Adipocyte (in vitro differentiated cells): ENCODE results near the gene OR5K3.

Experiments
- DNase-seq: peaks from one replicate; pipeline ENCODE4 v3.0.0-alpha.2; 2015; ENCODE audit warnings: low read depth
- H3K27me3 ChIP-seq: replicated peaks from 2 replicates; pipeline ENCODE4 v1.7.0; 2013; ENCODE audit warnings: mild to moderate bottlenecking, low read length, moderate library complexity; ENCODE audit not compliant: control insufficient read depth, insufficient read depth
- H3K36me3 ChIP-seq: 2 replicates; pipeline ENCODE4 v1.7.0; 2013; ENCODE audit warnings: low read length, mild to moderate bottlenecking, moderate library complexity; ENCODE audit not compliant: control insufficient read depth, insufficient read depth, severe bottlenecking
- H3K4me1 ChIP-seq: 2 replicates; pipeline ENCODE4 v1.7.0; 2013; ENCODE audit warnings: mild to moderate bottlenecking, low read length, moderate library complexity; ENCODE audit not compliant: control insufficient read depth, insufficient read depth
- H3K4me3 ChIP-seq: 2 replicates; pipeline ENCODE4 v1.7.0; 2013; ENCODE audit warnings: mild to moderate bottlenecking, low read length, moderate library complexity
- H3K9ac ChIP-seq: 2 replicates; pipeline ENCODE4 v1.7.0; 2013; ENCODE audit warnings: mild to moderate bottlenecking, low read length, moderate library complexity
- H3K9me3 ChIP-seq: 2 replicates; pipeline ENCODE4 v1.7.0; 2013; ENCODE audit warnings: mild to moderate bottlenecking, low read length, moderate library complexity; ENCODE audit not compliant: control insufficient read depth

Gene OR5K3

DNA sequence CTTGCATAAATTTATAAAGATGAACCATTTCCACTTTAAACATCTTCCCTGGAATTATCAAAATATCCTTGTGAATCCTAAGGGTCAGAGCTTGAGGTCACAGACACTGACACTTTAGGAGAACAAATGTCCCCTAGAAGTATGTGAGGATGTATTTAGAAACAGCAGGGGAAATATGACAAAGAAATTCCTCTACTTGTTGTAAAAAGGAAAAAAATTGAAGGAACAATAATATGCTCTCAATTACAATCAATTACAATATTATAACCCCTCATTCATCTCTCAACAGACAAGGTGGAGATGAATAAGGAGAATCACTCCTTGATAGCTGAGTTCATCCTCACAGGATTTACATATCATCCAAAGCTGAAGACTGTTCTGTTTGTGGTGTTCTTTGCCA, at the start of gene OR5K3:
Gene OR5K3 (plus strand): TSS at position 301 of the 400 bp plus-strand sequence. CDS start 0 bp downstream, at position 301.
- Histone ChIP-seq H3K36me3 (no peaks in the 10 kb centered on the region), H3K9me3 (no peaks in the 10 kb centered on the region), H3K4me3 (no peak within 1 kb of the TSS), H3K4me1 (no peaks in the 10 kb centered on the region), H3K27me3 (no peaks in the 10 kb centered on the region), H3K9ac (no peak within 1 kb of the TSS)
- no peak for DNase-seq

DNA sequence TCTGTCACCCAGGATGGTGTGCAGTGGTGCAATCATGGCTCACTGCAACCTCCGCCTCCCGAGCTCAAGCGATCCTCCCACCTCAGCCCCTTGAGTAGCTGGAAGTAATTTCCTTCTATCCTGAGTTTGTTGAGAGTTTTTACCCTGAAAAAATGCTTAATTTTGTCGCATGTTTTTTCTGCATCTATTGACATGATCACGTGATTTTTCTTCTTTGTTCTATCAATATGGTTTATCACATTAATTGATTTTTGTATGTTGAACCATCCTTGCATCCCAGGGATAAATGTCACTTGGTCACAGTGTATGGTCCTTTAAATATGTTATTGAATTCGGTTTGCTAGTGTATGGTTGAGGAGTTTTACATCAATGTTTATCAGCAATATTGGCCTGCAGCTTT, 48.7 kb upstream of the OR5K3 start:
- DNase-seq: no peak
- Histone ChIP-seq H3K36me3 (no peaks in the 10 kb centered on the region), H3K9ac (no peak overlapping the region), H3K9me3 (no peaks in the 10 kb centered on the region), H3K4me1 (no peaks in the 10 kb centered on the region), H3K27me3 (peaks cover 3% of the 10 kb centered on the region), H3K4me3 (no peak overlapping the region)

GRCh38 chr3:98343647-98344507, 46.6 kb upstream of the OR5K3 start:
- no peak overlapping the region for H3K4me3 ChIP-seq
- H3K9me3 ChIP-seq: no peaks in the 10 kb centered on the region
- no peaks in the 10 kb centered on the region for H3K4me1 ChIP-seq
- peaks cover 3% of the 10 kb centered on the region for H3K27me3 ChIP-seq
- H3K9ac ChIP-seq: no peak overlapping the region
- H3K36me3 ChIP-seq: no peaks in the 10 kb centered on the region
- peak; percentile 45 for DNase-seq

DNA sequence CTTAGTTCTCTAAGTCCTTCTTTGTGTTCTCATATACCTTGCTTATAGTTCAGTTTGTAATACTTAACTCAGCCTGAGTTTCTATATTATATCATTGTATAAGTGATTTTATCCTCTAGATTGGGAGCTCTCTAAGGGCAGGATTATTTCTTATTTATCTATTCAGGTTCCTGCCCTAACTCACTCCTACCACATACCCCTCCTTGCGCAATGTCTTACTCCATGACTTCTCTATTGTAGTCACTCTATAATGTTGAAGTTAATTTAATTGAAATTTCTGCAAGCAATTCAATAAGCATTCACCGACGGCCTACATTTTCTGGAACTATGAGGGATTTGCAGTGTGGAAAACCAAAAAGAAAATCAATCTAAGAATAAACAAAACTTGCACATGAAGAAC, 40.4 kb upstream of the OR5K3 start:
- Histone ChIP-seq H3K4me3 (no peak overlapping the region), H3K4me1 (no peaks in the 10 kb centered on the region), H3K27me3 (no peaks in the 10 kb centered on the region), H3K36me3 (no peaks in the 10 kb centered on the region), H3K9me3 (no peaks in the 10 kb centered on the region), H3K9ac (no peak overlapping the region)
- no peak for DNase-seq

GRCh38 chr3:98353554-98353953, 36.9 kb upstream of the OR5K3 start, which contains the start of gene OR5K4:
OR5K4 (plus strand) TSS chr3:98353854; CDS start chr3:98353854, 0 bp downstream.
- Histone ChIP-seq H3K4me3 (no peak within 1 kb of the TSS), H3K4me1 (no peaks in the 10 kb centered on the region), H3K9me3 (peaks cover 9% of the 10 kb centered on the region), H3K36me3 (no peaks in the 10 kb centered on the region), H3K27me3 (no peaks in the 10 kb centered on the region), H3K9ac (no peak within 1 kb of the TSS)
- no peak for DNase-seq

- no peaks in the 10 kb centered on the region for H3K36me3 ChIP-seq
Measured at GRCh38 chr3:98359250-98359649, 31.2 kb upstream of the OR5K3 start.

DNA sequence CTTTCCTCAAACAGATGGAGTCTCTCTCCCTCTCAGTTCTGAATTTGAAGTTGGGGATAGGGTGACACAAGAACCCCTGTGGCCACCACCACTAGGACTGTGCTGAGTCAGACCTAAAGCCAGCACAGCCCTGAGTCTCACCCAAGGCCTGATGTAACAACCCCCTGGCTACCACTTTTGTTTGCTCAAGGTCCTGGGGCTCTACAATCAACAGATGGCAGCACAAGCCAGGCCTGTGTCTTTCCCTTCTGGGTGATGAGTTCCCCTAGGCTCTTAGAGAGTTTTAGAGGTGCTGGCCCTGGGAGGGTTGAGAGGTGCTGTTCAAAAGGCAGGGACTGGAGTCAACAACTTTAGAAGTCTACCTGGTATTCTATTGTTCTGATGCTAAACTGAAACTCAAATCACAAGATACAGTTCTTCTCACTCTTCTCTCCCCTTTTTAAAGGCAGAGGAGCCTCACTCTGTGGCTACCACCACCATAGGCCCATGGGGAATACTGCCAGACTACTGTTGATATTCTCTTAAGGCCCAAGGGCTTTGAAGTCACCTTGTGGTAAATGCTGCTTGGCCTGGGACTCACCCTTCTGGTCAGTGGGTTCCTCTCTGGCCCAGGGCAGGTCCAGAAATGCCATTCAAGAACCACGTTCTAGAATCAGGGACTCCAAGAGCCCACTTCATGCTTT, 30.3 kb upstream of the OR5K3 start:
- H3K4me1 ChIP-seq: no peaks in the 10 kb centered on the region
- H3K36me3 ChIP-seq: no peaks in the 10 kb centered on the region
- no peak overlapping the region for H3K4me3 ChIP-seq
- no peak for DNase-seq
- no peak overlapping the region for H3K9ac ChIP-seq
- H3K9me3 ChIP-seq: peaks cover 20% of the 10 kb centered on the region
- H3K27me3 ChIP-seq: no peaks in the 10 kb centered on the region

More at GRCh38 chr3:98359250-98359649, 31.2 kb upstream of the OR5K3 start:
- DNase-seq: no peak
- Histone ChIP-seq H3K27me3 (no peaks in the 10 kb centered on the region), H3K9ac (no peak overlapping the region), H3K4me1 (no peaks in the 10 kb centered on the region), H3K9me3 (peaks cover 18% of the 10 kb centered on the region), H3K4me3 (no peak overlapping the region)

GRCh38 chr3:98360681-98361080, 29.8 kb upstream of the OR5K3 start:
- no peaks in the 10 kb centered on the region for H3K4me1 ChIP-seq
- no peaks in the 10 kb centered on the region for H3K27me3 ChIP-seq
- H3K9ac ChIP-seq: no peak overlapping the region
- H3K36me3 ChIP-seq: no peaks in the 10 kb centered on the region
- DNase-seq: no peak
- no peak overlapping the region for H3K4me3 ChIP-seq
- H3K9me3 ChIP-seq: peaks cover 24% of the 10 kb centered on the region

GRCh38 chr3:98361289-98361688, 29.2 kb upstream of the OR5K3 start:
- no peaks in the 10 kb centered on the region for H3K27me3 ChIP-seq
- H3K9ac ChIP-seq: no peak overlapping the region
- no peak for DNase-seq
- no peaks in the 10 kb centered on the region for H3K4me1 ChIP-seq
- H3K36me3 ChIP-seq: no peaks in the 10 kb centered on the region
- peaks cover 24% of the 10 kb centered on the region for H3K9me3 ChIP-seq
- H3K4me3 ChIP-seq: no peak overlapping the region

DNA sequence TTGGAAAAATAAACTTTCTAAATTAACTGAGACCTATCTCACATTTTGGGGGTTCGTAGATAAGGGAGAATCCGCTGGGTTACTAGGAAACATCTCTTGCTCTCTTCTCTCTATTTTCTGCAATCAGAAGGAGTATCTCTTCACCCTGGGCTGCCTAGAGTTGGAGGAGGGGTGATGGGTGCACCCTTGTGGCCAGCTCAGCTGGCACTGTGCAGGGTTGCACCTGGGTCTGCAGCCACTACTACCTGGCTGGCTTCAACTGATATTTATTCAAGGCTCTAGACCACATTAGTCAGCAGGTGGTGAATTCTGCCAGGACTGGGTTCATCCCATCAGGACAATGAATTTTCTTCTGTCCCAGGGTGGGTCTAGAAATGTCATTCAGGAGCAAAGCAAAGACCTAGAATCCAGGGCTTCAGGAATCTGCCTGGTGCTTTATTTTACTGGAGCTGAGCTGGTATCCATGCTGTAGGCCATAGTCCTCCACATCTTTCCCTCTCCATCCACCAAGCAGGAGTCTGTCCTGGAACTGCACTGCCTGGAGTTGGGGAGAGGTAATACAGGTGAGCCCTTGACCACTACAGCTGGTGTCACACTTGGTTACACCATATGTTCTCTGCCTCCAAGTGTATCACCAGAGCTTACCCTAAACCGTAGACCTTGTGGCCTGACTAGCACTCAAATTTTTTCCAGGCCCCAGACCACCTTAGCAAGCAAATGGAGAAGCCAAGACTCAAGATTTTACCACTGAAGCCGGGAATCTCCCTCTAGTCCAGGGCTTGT, 22.8 kb upstream of the OR5K3 start:
- no peak for DNase-seq
- Histone ChIP-seq H3K9ac (no peak overlapping the region), H3K27me3 (no peaks in the 10 kb centered on the region), H3K4me3 (no peak overlapping the region), H3K36me3 (no peaks in the 10 kb centered on the region), H3K4me1 (no peaks in the 10 kb centered on the region), H3K9me3 (peaks cover 6% of the 10 kb centered on the region)

- Histone ChIP-seq H3K9ac (no peak overlapping the region), H3K9me3 (no peaks in the 10 kb centered on the region), H3K4me3 (no peak overlapping the region), H3K27me3 (no peaks in the 10 kb centered on the region), H3K4me1 (no peaks in the 10 kb centered on the region), H3K36me3 (no peaks in the 10 kb centered on the region)
- DNase-seq: no peak
Measured at GRCh38 chr3:98371186-98371585, 19.3 kb upstream of the OR5K3 start.
